H1 (cell line): ENCODE measurements around the gene TPSG1. TPM values are rescaled to one million over a fixed set of nuclear protein-coding genes. Genes with fewer than 3 reads are reported as not detected.

Experiments
- CTCF ChIA-PET: fragments of 300-600 bp; sonication (Branson Sonifier 250); formaldehyde crosslinking; loops from one replicate; lab custom pipeline; 2021; ENCODE audit not compliant: partially characterized antibody; lab: Charles Lee
- POLR2A ChIA-PET: fragments of 300-600 bp; sonication (Branson Sonifier 250); formaldehyde crosslinking; loops from one replicate; lab custom pipeline; 2021; ENCODE audit warnings: inconsistent platforms; ENCODE audit not compliant: partially characterized antibody; lab: Charles Lee
- DNase-seq, 2 experiments: peaks; one replicate each; pipeline versions ENCODE4 v3.0.0 to v3.0.0-alpha.2; 2010 to 2022; ENCODE audit warnings: low spot score in 2 of 2, low read depth in 1 of 2, mixed read lengths in 1 of 2
- FAIRE-seq: peaks from 2 replicates; lab custom pipeline; 2011; peaks lifted over from hg19 to GRCh38; lab: Jason Lieb, UNC
- H2AFZ ChIP-seq: 2 replicates; pipeline ENCODE4 v1.8.1; 2012; ENCODE audit warnings: low read length, inconsistent platforms
- H2AK5ac ChIP-seq: 2 replicates; pipeline ENCODE4 v1.6.1; 2013; ENCODE audit warnings: low read depth, low read length
- H2BK120ac ChIP-seq: replicated peaks from 2 replicates; pipeline ENCODE3; 2013; ENCODE audit warnings: low read depth, low read length, inconsistent platforms
- H2BK12ac ChIP-seq: 2 replicates; pipeline ENCODE4 v1.6.1; 2013; ENCODE audit warnings: low read depth, low read length
- H2BK15ac ChIP-seq: 2 replicates; pipeline ENCODE4 v1.6.1; 2013; ENCODE audit warnings: low read length
- H2BK20ac ChIP-seq: 2 replicates; pipeline ENCODE4 v1.6.1; 2013; ENCODE audit warnings: low read length
- H2BK5ac ChIP-seq: 2 replicates; pipeline ENCODE4 v1.6.1; 2013; ENCODE audit warnings: low read depth, low read length
- H3K14ac ChIP-seq: 2 replicates; pipeline ENCODE4 v1.6.1; 2013; ENCODE audit warnings: inconsistent platforms; ENCODE audit not compliant: insufficient read length
- H3K18ac ChIP-seq: 2 replicates; pipeline ENCODE4 v1.6.1; 2013; ENCODE audit warnings: low read length; ENCODE audit errors: extremely low read depth
- H3K23ac ChIP-seq: 2 replicates; pipeline ENCODE4 v1.6.1; 2013; ENCODE audit warnings: inconsistent platforms; ENCODE audit not compliant: insufficient read length
- H3K23me2 ChIP-seq: 2 replicates; pipeline ENCODE4 v1.6.1; 2013; ENCODE audit warnings: low read depth, low read length
- H3K27ac ChIP-seq: 2 replicates; pipeline ENCODE4 v1.6.1; 2011; ENCODE audit warnings: low read depth, low read length, inconsistent platforms
- H3K27me3 ChIP-seq, 4 experiments: replicated peaks in 1 of 4; 1 replicate in 1 of 4; 2 replicates in 3 of 4; pipeline versions ENCODE4 v1.6.1 to v1.8.1; 2011 to 2013; ENCODE audit warnings: low read length in 3 of 4, mild to moderate bottlenecking in 3 of 4, inconsistent platforms in 2 of 4, mixed read lengths in 2 of 4, moderate library complexity in 1 of 4; ENCODE audit not compliant: control insufficient read depth in 3 of 4, insufficient read depth in 3 of 4; ENCODE audit errors: extremely low read depth in 1 of 4
- H3K36me3 ChIP-seq, 4 experiments: 2 replicates each; pipeline versions ENCODE4 v1.6.1 to v1.8.1; 2011 to 2013; ENCODE audit warnings: mild to moderate bottlenecking in 4 of 4, low read length in 3 of 4, moderate library complexity in 2 of 4, control low read depth in 1 of 4, inconsistent platforms in 1 of 4; ENCODE audit not compliant: insufficient read depth in 4 of 4, control insufficient read depth in 2 of 4
- H3K4ac ChIP-seq: replicated peaks from 2 replicates; pipeline ENCODE3; 2013; ENCODE audit warnings: low read length, low read depth, mixed read lengths, inconsistent platforms; ENCODE audit not compliant: insufficient read length
- H3K4me1 ChIP-seq, 4 experiments: replicated peaks in 1 of 4; 1 replicate in 1 of 4; 2 replicates in 3 of 4; pipeline versions ENCODE4 v1.6.1 to v1.8.1; 2011 to 2013; ENCODE audit warnings: low read length in 3 of 4, inconsistent platforms in 2 of 4, mixed read lengths in 1 of 4; ENCODE audit not compliant: insufficient read depth in 4 of 4, control insufficient read depth in 3 of 4
- H3K4me2 ChIP-seq, 2 experiments: 2 replicates each; pipeline versions ENCODE4 v1.6.1 to v1.8.1; 2011 to 2013; ENCODE audit warnings: low read depth in 2 of 2, low read length in 2 of 2, control low read depth in 1 of 2, inconsistent platforms in 1 of 2, mild to moderate bottlenecking in 1 of 2; ENCODE audit not compliant: insufficient read depth in 1 of 2
- H3K4me3 ChIP-seq, 4 experiments: fragments of 200-600, 300-600 bp in 1 of 4; sonication (generic), shearing (Covaris generic), sonication (Bioruptor Twin) in 1 of 4; 2 replicates each; pipeline versions ENCODE4 v1.5.1 to v1.8.1; 2011 to 2016; ENCODE audit warnings: low read length in 4 of 4, low read depth in 3 of 4, control low read depth in 2 of 4, inconsistent platforms in 2 of 4, mild to moderate bottlenecking in 2 of 4, mixed read lengths in 1 of 4, moderate library complexity in 1 of 4; ENCODE audit not compliant: insufficient read depth in 2 of 4; ENCODE audit errors: extremely low read depth in 1 of 4
- H3K56ac ChIP-seq: replicated peaks from 2 replicates; pipeline ENCODE3; 2013; ENCODE audit warnings: low read depth, mild to moderate bottlenecking, mixed read lengths, low read length, inconsistent platforms; ENCODE audit not compliant: insufficient read length
- H3K79me1 ChIP-seq: 2 replicates; pipeline ENCODE4 v1.6.1; 2013; ENCODE audit warnings: low read depth, low read length, control low read depth
- H3K79me2 ChIP-seq, 2 experiments: 2 replicates each; pipeline versions ENCODE4 v1.6.1 to v1.8.1; 2012 to 2013; ENCODE audit warnings: low read length in 2 of 2, mild to moderate bottlenecking in 2 of 2, inconsistent platforms in 1 of 2; ENCODE audit not compliant: insufficient read depth in 2 of 2, control insufficient read depth in 1 of 2
- H3K9ac ChIP-seq, 4 experiments: replicated peaks in 1 of 4; 1 replicate in 1 of 4; 2 replicates in 3 of 4; pipeline versions ENCODE4 v1.6.1 to v1.8.1; 2011 to 2013; ENCODE audit warnings: low read depth in 3 of 4, low read length in 3 of 4, control low read depth in 2 of 4, mild to moderate bottlenecking in 2 of 4, moderate library complexity in 2 of 4, inconsistent platforms in 1 of 4; ENCODE audit errors: extremely low read depth in 1 of 4
- H3K9me3 ChIP-seq, 2 experiments: 2 replicates each; pipeline versions ENCODE4 v1.6.1 to v1.8.1; 2012 to 2013; ENCODE audit warnings: mild to moderate bottlenecking in 2 of 2, moderate library complexity in 2 of 2, control low read depth in 1 of 2, inconsistent platforms in 1 of 2, low read depth in 1 of 2, low read length in 1 of 2, mixed read lengths in 1 of 2; ENCODE audit not compliant: insufficient read depth in 2 of 2
- H4K20me1 ChIP-seq, 2 experiments: replicated peaks in 1 of 2; 2 replicates each; pipeline versions ENCODE3 to v1.8.1; 2011 to 2013; ENCODE audit warnings: inconsistent platforms in 2 of 2, low read length in 2 of 2, mild to moderate bottlenecking in 1 of 2; ENCODE audit not compliant: insufficient read depth in 2 of 2, control insufficient read depth in 1 of 2
- H4K5ac ChIP-seq: 2 replicates; pipeline ENCODE4 v1.6.1; 2013; ENCODE audit warnings: low read length, low read depth, mixed read lengths, inconsistent platforms; ENCODE audit not compliant: insufficient read length
- H4K8ac ChIP-seq: 2 replicates; pipeline ENCODE4 v1.8.0; 2013; ENCODE audit warnings: mild to moderate bottlenecking, moderate library complexity, low read length, inconsistent platforms; ENCODE audit not compliant: insufficient read depth; ENCODE audit errors: extremely low read depth
- H4K91ac ChIP-seq: replicated peaks from 2 replicates; pipeline ENCODE3; 2013; ENCODE audit warnings: low read length, mixed read lengths, inconsistent platforms; ENCODE audit not compliant: insufficient read length
- CBX5 ChIP-seq: fragments of 300-800, 300-1000 bp; sonication (generic); IDR thresholded peaks from 2 replicates; pipeline ENCODE4 v1.7.1; 2016; ENCODE audit warnings: antibody characterized with exemption, low read length, low read depth
- KDM4A ChIP-seq: IDR thresholded peaks from one replicate; pipeline ENCODE4 v1.7.1; 2012; ENCODE audit warnings: low read depth, mild to moderate bottlenecking, moderate library complexity, low read length, inconsistent platforms; ENCODE audit not compliant: severe bottlenecking
- MAFK ChIP-seq: IDR thresholded peaks from 2 replicates; pipeline ENCODE4 v1.6.1; 2012; ENCODE audit warnings: low read depth, mild to moderate bottlenecking, improper control_type of control experiment, low read length
- PHF8 ChIP-seq: fragments of 200-600 bp; sonication (generic); conservative IDR thresholded peaks from 2 replicates; pipeline ENCODE4 v1.7.1; 2012; ENCODE audit warnings: low read depth, mild to moderate bottlenecking, inconsistent platforms, low read length, moderate library complexity
- RFX5 ChIP-seq: IDR thresholded peaks from 2 replicates; pipeline ENCODE4 v1.6.1; 2011; ENCODE audit warnings: low read depth, low read length, improper control_type of control experiment, borderline replicate concordance
- TAF7 ChIP-seq: optimal IDR thresholded peaks from 2 replicates; pipeline ENCODE3; 2011; ENCODE audit warnings: low read depth, mild to moderate bottlenecking, inconsistent platforms, low read length, moderate library complexity, borderline replicate concordance
- TCF12 ChIP-seq: IDR thresholded peaks from 2 replicates; pipeline ENCODE4 v1.6.1; 2011; ENCODE audit warnings: low read depth, mild to moderate bottlenecking, low read length
- WGBS, 2 experiments: shearing (Covaris generic) in 1 of 2; methylation state at CpG; one replicate each; pipeline versions ENCODE4 v1.1.6 to v1.1.7; 2013 to 2015; ENCODE audit warnings: low lambda C conversion rate in 2 of 2, mixed read lengths in 2 of 2, inconsistent platforms in 1 of 2, low coverage in 1 of 2, missing lambda C conversion rate in 1 of 2; ENCODE audit not compliant: insufficient replicate concordance in 2 of 2, insufficient coverage in 1 of 2, insufficient read length in 1 of 2; ENCODE audit errors: extremely low coverage in 1 of 2, missing lambda C conversion rate in 1 of 2; 5-methylcytosine and 5-hydroxymethylcytosine counted together
- polyA plus RNA-seq, 7 experiments: library from polyadenylated mRNA; depleted of rRNA in 3 of 7; stranded (reverse) in 5 of 7; unstranded in 2 of 7; fragments of >200 nt in 5 of 7; fragments of 200-250 nt in 2 of 7; gene quantifications; 1 replicate in 5 of 7; 2 replicates in 1 of 7; 4 replicates in 1 of 7; pipeline versions ENCODE4 v1.2.1 to v1.2.3, GENCODE V29; 2011 to 2013; ENCODE audit warnings: missing spikeins in 2 of 7, mixed read lengths in 2 of 7
- total RNA-seq: library from RNA; stranded (reverse); fragmentation: NEBNext Ultra II Directional; extraction: Animal tissue kit (Norgen Biotek cat#: 25700); gene quantifications from 2 replicates; pipeline ENCODE4 v1.2.1, GENCODE V29; 2021
- TF ChIP-seq, protein P1 (sequence below): IDR thresholded peaks from 2 replicates; pipeline ENCODE4 v1.6.1; 2011; ENCODE audit warnings: low read depth, mild to moderate bottlenecking, low read length; ENCODE audit not compliant: insufficient read depth

The TPSG1 gene
- total and polyA plus RNA-seq, 2 of the 8 experiments (the other 6 are each of a cell fraction or from before 2014, with no cell fraction given): not detected

- no peak overlapping the region for H3K18ac ChIP-seq
- no peak overlapping the region for H3K27ac ChIP-seq
- 87% methylated on average over 31 of the region's 45 CpGs; no CpG with 5 or more reads in 1 of the 2 experiments for WGBS, 2 experiments
- peak overlapping the region; percentile 3; the same call in 1 of the 2 replicates for H4K8ac ChIP-seq
- no peaks in the 10 kb centered on the region; a peak in 1 of 8 replicates for H3K36me3 ChIP-seq
- H3K4me2 ChIP-seq: no peak overlapping the region
- H2BK5ac ChIP-seq: no peak overlapping the region
- no peak overlapping the region for H3K14ac ChIP-seq
- FAIRE-seq: no peak
- H3K4ac ChIP-seq: no peak overlapping the region
- no peak overlapping the region for H2BK12ac ChIP-seq
- POLR2A ChIA-PET: interaction anchor here (1.0 kb wide), 1 partner anchor 25 kb away, joined by 3 read pairs; no protein-coding TSS in a partner anchor
- H2BK15ac ChIP-seq: no peak overlapping the region
- H2AK5ac ChIP-seq: no peak overlapping the region
- CTCF ChIA-PET: interaction anchor here (1.0 to 4.7 kb wide), 6 partner anchors 11 to 80 kb away, joined by 3 to 16 read pairs (median 6); no protein-coding TSS in a partner anchor
- H3K23ac ChIP-seq: no peak overlapping the region
- H2BK20ac ChIP-seq: no peak overlapping the region
- no peak overlapping the region for H2BK120ac ChIP-seq
- H3K9me3 ChIP-seq: no peaks in the 10 kb centered on the region
- H3K23me2 ChIP-seq: no peaks in the 10 kb centered on the region
- H3K4me1 ChIP-seq: peaks cover 0 to 3% (median under 1%) of the 10 kb centered on the region in 4 experiments; a peak in 4 of 7 replicates
- H2AFZ ChIP-seq: no peak overlapping the region
- no peak overlapping the region for H4K91ac ChIP-seq
- no peak overlapping the region for H3K4me3 ChIP-seq
- TF ChIP-seq KDM4A (no peak), TAF7 (no peak), MAFK (no peak), CBX5 (no peak), RFX5 (no peak), TCF12 (no peak), PHF8 (no peak)
- TF ChIP-seq, protein P1, sequence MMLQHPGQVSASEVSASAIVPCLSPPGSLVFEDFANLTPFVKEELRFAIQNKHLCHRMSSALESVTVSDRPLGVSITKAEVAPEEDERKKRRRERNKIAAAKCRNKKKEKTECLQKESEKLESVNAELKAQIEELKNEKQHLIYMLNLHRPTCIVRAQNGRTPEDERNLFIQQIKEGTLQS: no peak
- no peak for DNase-seq
- peaks cover 7% of the 10 kb centered on the region for H3K79me1 ChIP-seq
- H4K5ac ChIP-seq: no peak overlapping the region
- H3K27me3 ChIP-seq: no peaks in the 10 kb centered on the region
- no peak overlapping the region for H3K9ac ChIP-seq
- H3K56ac ChIP-seq: no peak overlapping the region
- H3K79me2 ChIP-seq: peaks cover 0 to 3% of the 10 kb centered on the region in 2 experiments; a peak in 1 of 4 replicates
- peaks cover 18 to 31% of the 10 kb centered on the region in 2 experiments for H4K20me1 ChIP-seq
Observed at GRCh38 chr16:1182950-1183907, 41.8 kb downstream of the TPSG1 start.
